Measurements from ENCODE around the gene CPE. TPM values are rescaled to one million over a fixed set of nuclear protein-coding genes. Genes with fewer than 3 reads are reported as not detected.
"Not testable (repeated sequence)": the region's sequence is repeated elsewhere in the genome, so short reads cannot be mapped to it uniquely, and the experiment has no call there.

CPE gene
- total RNA-seq, 6 experiments from 2014 or later = 0.09 TPM; not detected in 5

- Mint-ChIP-seq H3K36me3 (ENCODE audit: low read depth) (no peaks in the 10 kb centered on the region), H3K4me3 (no peak overlapping the region), H3K27ac (no peak overlapping the region), H3K9me3 (no peaks in the 10 kb centered on the region), H3K4me1 (ENCODE audit: low read depth) (no peaks in the 10 kb centered on the region), H3K27me3 (ENCODE audit: insufficient read depth) (peaks cover 7% of the 10 kb centered on the region)
- no peak for TF ChIP-seq CTCF (IDR thresholded peaks at IDR 0.05)
- no peak for DNase-seq
These were observed 72.1 kb downstream of the CPE start for GRCh38 chr4:165450871-165451270.

GRCh38 chr4:165453140-165453539 is 74.3 kb downstream of the CPE start:
- DNase-seq; H3K9me3 Mint-ChIP-seq; H3K27me3 Mint-ChIP-seq (ENCODE audit: insufficient read depth); H3K36me3 Mint-ChIP-seq (ENCODE audit: low read depth); H3K4me1 Mint-ChIP-seq (ENCODE audit: low read depth); H3K4me3 Mint-ChIP-seq; H3K27ac Mint-ChIP-seq: not testable (repeated sequence)

GRCh38 chr4:165454426-165454825 is 75.6 kb downstream of the CPE start:
- Mint-ChIP-seq H3K27me3 (ENCODE audit: insufficient read depth) (peaks cover 7% of the 10 kb centered on the region), H3K36me3 (ENCODE audit: low read depth) (no peaks in the 10 kb centered on the region), H3K27ac (no peak overlapping the region), H3K9me3 (no peaks in the 10 kb centered on the region), H3K4me1 (ENCODE audit: low read depth) (no peaks in the 10 kb centered on the region), H3K4me3 (no peak overlapping the region)
- no peak for DNase-seq
- TF ChIP-seq CTCF (IDR thresholded peaks at IDR 0.05) = no peak

GRCh38 chr4:165457793-165458192 is 79.0 kb downstream of the CPE start:
- no peak overlapping the region for H3K4me3 Mint-ChIP-seq
- no peak overlapping the region for H3K27ac Mint-ChIP-seq
- no peaks in the 10 kb centered on the region for H3K36me3 Mint-ChIP-seq (ENCODE audit: low read depth)
- peaks cover 5% of the 10 kb centered on the region for H3K27me3 Mint-ChIP-seq (ENCODE audit: insufficient read depth)
- H3K9me3 Mint-ChIP-seq = no peaks in the 10 kb centered on the region
- peaks cover 14% of the 10 kb centered on the region for H3K4me1 Mint-ChIP-seq (ENCODE audit: low read depth)
- DNase-seq = no peak
- TF ChIP-seq CTCF (IDR thresholded peaks at IDR 0.05) = no peak

- Mint-ChIP-seq H3K36me3 (ENCODE audit: low read depth) (no peaks in the 10 kb centered on the region), H3K4me1 (ENCODE audit: low read depth) (peaks cover 14% of the 10 kb centered on the region)
- DNase-seq = no peak
These were observed 79.7 kb downstream of the CPE start for GRCh38 chr4:165458471-165458870.

More at GRCh38 chr4:165458471-165458870, 79.7 kb downstream of the CPE start:
- H3K27me3 Mint-ChIP-seq (ENCODE audit: insufficient read depth) = peaks cover 2% of the 10 kb centered on the region
- no peak overlapping the region for H3K4me3 Mint-ChIP-seq
- H3K27ac Mint-ChIP-seq = no peak overlapping the region
- no peaks in the 10 kb centered on the region for H3K9me3 Mint-ChIP-seq
- no peak for TF ChIP-seq CTCF (IDR thresholded peaks at IDR 0.05)

All from HFFc6 (cell line).